GM19035 (cell line): ENCODE results near the gene ENTHD1.

Experiments
- ATAC-seq: cut with Tn5 transposase; IDR thresholded peaks from one replicate; pipeline ENCODE4 v1.9.1; 2021; ENCODE audit not compliant: unreplicated experiment

ENTHD1 gene

GRCh38 chr22:39718921-39719475 is 174.6 kb downstream of the ENTHD1 start:
- no peak for ATAC-seq

- ATAC-seq: no peak
Observed at GRCh38 chr22:39718206-39718605, 175.4 kb downstream of the ENTHD1 start.

GRCh38 chr22:39717099-39717498 is 176.5 kb downstream of the ENTHD1 start:
- no peak for ATAC-seq

GRCh38 chr22:39716534-39716933 is 177.0 kb downstream of the ENTHD1 start:
- ATAC-seq: no peak

- no peak for ATAC-seq
Observed at GRCh38 chr22:39715778-39716495, 177.6 kb downstream of the ENTHD1 start.

GRCh38 chr22:39714321-39714720 is 179.2 kb downstream of the ENTHD1 start:
- ATAC-seq: no peak

- ATAC-seq: no peak
Observed at GRCh38 chr22:39713799-39714290, 179.7 kb downstream of the ENTHD1 start.

- no peak for ATAC-seq
Observed at GRCh38 chr22:39712751-39713525, 180.6 kb downstream of the ENTHD1 start.

- no peak for ATAC-seq
Observed at GRCh38 chr22:39712081-39712480, 181.5 kb downstream of the ENTHD1 start.

- no peak for ATAC-seq
Observed at GRCh38 chr22:39710380-39711150, 183.0 kb downstream of the ENTHD1 start.

GRCh38 chr22:39707816-39708215 is 185.7 kb downstream of the ENTHD1 start:
- ATAC-seq: no peak

GRCh38 chr22:39707351-39707750 is 186.2 kb downstream of the ENTHD1 start:
- ATAC-seq: no peak

GRCh38 chr22:39706376-39707140 is 187.0 kb downstream of the ENTHD1 start:
- ATAC-seq: no peak

- ATAC-seq: no peak
Observed at GRCh38 chr22:39705386-39705785, 188.2 kb downstream of the ENTHD1 start.

- no peak for ATAC-seq
Observed at GRCh38 chr22:39703928-39704639, 189.5 kb downstream of the ENTHD1 start.

- no peak for ATAC-seq
Observed at GRCh38 chr22:39703091-39703490, 190.5 kb downstream of the ENTHD1 start.

GRCh38 chr22:39700565-39700964 is 193.0 kb downstream of the ENTHD1 start:
- no peak for ATAC-seq

- ATAC-seq: no peak
Observed at GRCh38 chr22:39699631-39700360, 193.8 kb downstream of the ENTHD1 start.

GRCh38 chr22:39697790-39698430 is 195.7 kb downstream of the ENTHD1 start:
- ATAC-seq: no peak
